ENCODE data around the gene QPCT.

QPCT gene

GRCh38 chr2:37421686-37422085, 77.3 kb downstream of the QPCT start:
- DNase-seq (no peak), ATAC-seq (replicated peaks) (no peak)
- Mint-ChIP-seq H3K4me3 (no peak overlapping the region), H3K27ac (no peak overlapping the region), H3K9me3 (no peaks in the 10 kb centered on the region), H3K4me1 (ENCODE audit: low read depth in 2 of 2) (no peaks in the 10 kb centered on the region), H3K36me3 (ENCODE audit: insufficient read depth) (no peaks in the 10 kb centered on the region), H3K27me3 (no peaks in the 10 kb centered on the region)

DNA sequence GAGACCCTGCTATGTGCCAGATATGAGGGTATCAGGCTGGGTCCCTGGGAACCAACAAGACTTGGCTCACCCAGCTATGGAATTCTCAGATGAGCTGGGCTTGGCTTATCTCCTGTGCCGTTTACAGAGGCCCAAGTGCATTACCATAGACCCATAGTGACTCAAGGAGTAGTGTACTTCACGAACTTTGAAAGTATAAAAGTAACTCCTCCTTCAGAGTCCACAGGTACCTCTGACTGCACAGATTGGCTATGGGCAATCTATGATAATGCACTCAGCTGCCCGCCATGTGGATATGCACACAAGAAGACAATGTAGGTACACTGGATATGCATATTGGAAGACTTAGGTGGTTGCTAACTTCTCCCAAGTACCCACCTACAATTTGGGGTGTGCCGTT, 78.4 kb downstream of the QPCT start:
- DNase-seq (no peak), ATAC-seq (replicated peaks) (no peak)
- Mint-ChIP-seq H3K27me3 (no peaks in the 10 kb centered on the region), H3K27ac (no peak overlapping the region), H3K4me3 (no peak overlapping the region), H3K4me1 (ENCODE audit: low read depth in 2 of 2) (no peaks in the 10 kb centered on the region), H3K36me3 (ENCODE audit: insufficient read depth) (no peaks in the 10 kb centered on the region), H3K9me3 (no peaks in the 10 kb centered on the region)

All from effector memory CD8-positive, alpha-beta T cell (primary cell).